GM18951 (cell line): ENCODE data around the gene CD209.

ENCODE experiments used
- POLR2A ChIP-seq: IDR thresholded peaks from 4 replicates; pipeline ENCODE4 v1.6.1; 2011; ENCODE audit warnings: mild to moderate bottlenecking; ENCODE audit not compliant: insufficient read length, insufficient read depth; ENCODE audit errors: extremely low read depth
- in situ Hi-C: fragments of 300-500 bp; cut with MboI; formaldehyde crosslinking; loops from one replicate; pipeline ENCODE4 v1.12.0; 2022; ENCODE audit warnings: low sequenced_read_pairs, mixed read lengths, inconsistent platforms; ENCODE audit not compliant: unreplicated experiment

The CD209 gene

DNA sequence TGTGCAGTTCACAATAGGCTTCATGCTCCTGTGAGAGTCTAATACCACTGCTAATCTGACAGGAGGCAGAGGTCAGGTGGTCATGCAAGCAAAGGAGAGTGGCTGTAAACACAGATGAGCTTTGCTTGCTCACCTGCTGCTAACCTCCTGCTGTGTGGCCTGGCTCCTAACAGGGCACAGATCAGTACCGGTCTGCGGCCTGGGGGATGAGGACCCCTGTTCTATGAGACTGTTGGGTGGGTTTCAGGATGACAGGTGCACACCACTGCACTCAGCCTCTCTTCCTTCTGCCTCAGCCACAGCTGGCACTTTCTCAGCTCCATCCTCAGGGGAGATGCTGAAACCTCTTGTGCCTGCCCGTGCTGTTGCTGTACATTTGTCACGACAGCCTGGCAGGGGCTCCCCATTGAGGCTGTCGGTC lies 25.1 kb downstream of the CD209 start:
- no peak for TF ChIP-seq POLR2A
- in situ Hi-C loops: no loop called here

DNA sequence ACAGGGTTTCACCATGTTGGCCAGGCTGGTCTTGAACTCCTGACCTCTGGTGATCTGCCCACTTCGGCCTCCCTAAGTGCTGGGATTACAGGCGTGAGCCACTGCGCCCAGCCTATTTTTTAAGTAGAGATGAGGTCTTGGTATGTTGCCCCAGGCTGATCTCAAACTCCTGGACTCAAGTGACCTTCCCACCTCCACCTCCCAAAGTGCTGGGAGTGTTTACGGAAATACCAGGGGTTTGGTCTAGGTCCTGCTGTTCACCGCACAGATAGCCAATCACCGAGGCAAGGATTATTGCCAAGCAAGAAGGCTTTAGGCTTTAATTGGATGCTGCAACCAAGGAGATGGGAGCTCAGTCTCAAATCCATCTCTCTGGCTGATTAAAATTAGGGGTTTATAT lies 27.0 kb downstream of the CD209 start:
- in situ Hi-C loops: no loop called here
- TF ChIP-seq POLR2A: no peak

DNA sequence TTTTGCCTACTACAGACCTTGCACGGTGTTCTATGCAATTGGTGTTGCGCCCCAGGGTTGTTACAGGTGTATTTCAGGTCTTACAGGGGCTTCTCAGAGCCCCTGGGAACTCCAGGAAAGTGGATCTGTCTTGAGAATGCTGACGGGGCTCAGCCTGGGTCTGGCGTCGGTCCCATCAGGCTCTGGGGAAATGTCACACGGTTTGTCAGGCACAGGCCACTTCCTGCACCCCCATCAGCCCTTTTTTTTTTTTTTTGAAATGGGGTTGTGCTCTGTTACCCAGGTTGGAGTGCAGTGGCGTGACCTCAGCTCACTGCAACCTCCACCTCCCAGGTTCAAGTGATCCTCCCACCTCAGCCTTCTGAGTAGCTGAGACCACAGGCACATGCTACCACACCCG lies 28.7 kb downstream of the CD209 start:
- TF ChIP-seq POLR2A: no peak
- in situ Hi-C loops: no loop called here

DNA sequence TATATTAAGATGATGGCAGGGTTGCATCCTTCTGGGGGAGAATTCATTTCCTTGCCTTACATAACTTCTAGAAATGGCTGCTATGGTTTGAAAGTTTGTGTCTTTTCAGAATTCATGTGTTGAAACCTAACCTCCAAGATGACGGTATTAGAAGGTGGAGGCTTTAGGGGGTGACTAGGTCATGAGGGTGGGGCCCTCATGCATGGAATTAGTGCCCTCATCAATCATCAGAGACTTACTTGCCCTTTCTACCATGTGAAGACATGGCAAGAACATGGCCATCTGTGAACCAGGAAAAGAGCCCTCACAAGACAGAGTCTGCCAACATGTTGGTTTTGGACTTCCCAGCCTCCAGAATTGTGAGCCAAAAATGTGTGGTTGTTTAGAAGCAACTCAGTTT lies 30.6 kb downstream of the CD209 start:
- in situ Hi-C loops: no loop called here
- TF ChIP-seq POLR2A: no peak

DNA sequence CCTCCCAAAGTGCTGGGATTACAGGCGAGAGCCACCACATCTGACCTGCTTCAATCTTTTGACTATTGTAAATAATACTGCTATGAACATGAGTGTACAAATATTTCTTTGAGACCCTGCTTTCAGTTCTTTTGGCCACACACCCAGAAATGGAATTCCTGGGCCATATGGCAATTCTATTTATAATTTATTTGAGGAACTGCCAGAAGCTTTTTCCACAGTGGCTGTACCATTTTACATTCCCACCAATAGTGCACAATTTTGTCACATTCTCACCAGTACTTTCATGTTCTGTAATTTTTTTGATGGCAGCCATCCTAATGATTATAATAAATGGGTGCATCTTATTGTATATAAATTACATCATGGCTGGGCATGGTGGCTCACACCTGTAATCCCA lies 31.7 kb downstream of the CD209 start:
- no peak for TF ChIP-seq POLR2A
- in situ Hi-C loops: no loop called here

DNA sequence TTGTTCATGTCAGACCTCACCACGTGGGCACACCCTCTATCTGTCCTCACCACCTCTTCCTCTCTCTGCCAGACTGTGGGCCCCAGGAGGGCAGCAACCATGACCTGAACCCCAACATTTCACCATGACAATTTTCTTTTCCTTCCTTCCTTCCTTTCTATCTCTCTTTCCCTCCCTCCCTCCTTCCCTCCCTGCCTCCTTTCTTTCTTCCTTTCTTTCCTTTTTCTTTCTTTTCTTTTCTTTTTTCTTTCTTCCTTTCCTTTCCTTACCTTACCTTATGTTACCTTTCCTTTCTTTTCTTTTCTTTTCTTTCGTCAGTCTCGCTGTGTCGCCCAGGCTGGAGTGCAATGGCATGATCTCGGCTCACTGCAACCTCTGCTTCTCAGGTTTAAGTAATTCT lies 36.7 kb downstream of the CD209 start:
- no peak for TF ChIP-seq POLR2A
- in situ Hi-C loops: no loop called here

DNA sequence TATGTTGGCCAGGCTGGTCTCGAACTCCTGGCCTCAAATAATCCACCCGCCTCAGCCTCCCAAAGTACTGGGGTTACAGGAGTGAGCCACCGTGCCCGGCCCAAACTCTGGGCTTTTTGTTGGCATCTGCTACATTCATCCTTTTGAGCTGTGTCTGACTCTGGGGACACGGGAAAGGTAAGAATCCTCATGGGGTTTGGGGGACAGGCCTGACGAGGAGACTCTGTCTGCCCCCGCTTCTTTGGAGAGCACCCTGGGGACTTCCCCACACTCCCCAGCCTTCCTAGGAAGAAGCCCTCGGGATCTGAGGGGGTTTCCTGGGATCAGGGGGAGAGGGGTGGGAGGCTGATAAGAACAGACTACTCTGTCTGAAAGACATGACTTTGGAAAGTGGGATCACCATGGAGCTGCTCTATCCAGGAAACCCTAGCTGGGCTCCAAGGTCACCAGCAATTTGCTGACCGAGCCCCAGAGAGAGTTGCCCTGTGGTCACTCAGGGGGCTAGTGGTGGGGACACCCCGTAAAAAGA lies 37.3 kb downstream of the CD209 start:
- no peak for TF ChIP-seq POLR2A
- in situ Hi-C loops: no loop called here

DNA sequence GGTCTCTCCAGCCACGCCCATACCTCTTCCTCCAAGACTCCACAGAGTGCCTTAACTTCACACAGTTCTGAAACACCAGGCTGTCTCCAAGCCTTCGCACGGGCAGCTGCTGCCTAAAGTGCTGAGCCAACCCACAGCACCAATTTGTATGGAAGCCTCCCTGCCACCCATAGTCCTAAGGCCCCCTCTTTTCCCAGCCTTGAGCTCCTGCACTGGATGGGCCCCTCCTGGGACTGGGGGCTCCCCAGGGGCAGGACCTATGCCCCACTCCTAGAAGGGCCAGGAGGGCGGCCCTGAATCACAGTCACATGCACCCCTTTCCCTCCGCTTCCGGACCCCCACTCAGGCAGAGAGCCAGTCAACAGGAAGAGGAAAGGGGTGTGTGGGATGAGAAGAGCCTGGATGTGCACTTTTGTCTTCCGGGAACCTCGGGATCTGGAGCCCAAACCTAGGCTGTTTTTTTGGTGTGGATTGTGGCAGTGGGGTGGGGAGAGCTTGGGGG lies 40.3 kb downstream of the CD209 start:
- no peak for TF ChIP-seq POLR2A
- in situ Hi-C loops: no loop called here

DNA sequence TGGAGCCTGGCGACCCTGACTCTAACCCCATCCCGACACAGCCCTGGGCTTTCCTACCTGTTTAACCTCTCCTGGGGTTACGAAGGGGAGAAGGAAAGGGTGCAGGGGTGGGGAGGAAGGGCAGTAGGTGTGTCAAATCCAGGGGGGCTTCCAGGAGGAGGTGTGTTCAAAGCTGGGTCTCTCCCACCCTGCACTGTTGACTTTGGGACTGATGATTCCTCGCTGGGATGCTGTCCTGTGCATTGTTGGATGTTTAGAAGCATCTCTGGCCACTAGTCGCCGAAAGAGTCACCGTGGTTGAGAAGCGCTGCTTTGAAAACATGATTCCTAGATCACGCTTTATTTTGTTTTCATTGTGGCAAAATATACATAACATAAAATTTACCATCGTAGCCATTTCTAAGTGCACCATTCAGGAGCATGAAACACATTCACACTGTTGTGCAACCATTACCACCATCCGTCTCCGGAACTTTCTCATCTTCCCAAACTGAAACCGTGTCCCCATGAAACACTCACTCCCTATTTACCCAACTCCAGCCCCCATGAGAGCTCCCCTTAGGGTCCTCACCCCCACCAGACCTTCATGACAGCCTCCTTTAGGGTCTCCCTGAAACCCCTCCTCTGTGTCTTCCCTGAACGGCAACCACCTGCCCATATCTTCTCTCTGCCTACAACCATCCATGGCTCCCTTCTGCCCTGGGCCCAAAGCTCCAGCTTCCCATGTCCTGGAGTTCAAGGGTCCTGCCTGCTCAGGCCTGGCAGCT lies 41.0 kb downstream of the CD209 start:
- TF ChIP-seq POLR2A: no peak
- in situ Hi-C loops: no loop called here

DNA sequence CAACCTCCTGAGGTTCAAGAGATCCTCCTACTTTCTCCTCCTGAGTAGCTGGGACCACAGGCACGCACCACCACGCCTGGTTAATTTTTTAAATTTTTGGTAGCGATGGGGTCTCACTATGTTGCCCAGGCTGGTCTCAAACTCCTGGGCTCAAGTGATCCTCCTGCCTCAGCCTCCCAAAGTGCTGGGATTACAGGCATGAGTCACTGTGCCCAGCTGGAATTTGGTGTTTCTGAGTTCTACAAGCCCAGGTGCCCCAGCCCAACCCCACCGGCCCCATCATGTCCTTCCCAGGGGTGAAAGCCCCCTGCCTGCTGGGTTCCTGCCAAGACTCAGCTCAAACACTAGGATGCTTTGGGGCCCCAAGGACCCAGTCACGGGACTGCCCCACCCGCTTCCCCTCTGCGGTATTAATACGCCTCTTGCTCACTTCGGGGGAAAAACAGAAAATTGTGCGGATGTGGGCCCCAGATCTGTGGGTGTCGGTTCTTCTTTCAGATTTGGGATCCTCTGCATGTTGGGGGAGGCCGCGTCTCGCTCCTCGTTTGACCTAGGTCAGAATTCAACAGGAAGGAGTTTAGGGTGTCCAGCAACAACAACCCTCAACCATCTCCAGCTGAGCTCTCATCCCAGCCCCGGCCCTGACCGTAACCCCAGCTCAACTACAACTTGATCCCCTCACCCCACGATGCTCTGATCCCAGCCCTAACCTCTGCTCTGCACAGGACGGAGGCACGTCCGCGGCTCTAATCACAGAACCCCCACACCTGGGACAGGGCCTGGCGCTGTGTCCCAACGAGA lies 41.7 kb downstream of the CD209 start:
- in situ Hi-C loops: no loop called here
- peak; percentile 35 for TF ChIP-seq POLR2A

DNA sequence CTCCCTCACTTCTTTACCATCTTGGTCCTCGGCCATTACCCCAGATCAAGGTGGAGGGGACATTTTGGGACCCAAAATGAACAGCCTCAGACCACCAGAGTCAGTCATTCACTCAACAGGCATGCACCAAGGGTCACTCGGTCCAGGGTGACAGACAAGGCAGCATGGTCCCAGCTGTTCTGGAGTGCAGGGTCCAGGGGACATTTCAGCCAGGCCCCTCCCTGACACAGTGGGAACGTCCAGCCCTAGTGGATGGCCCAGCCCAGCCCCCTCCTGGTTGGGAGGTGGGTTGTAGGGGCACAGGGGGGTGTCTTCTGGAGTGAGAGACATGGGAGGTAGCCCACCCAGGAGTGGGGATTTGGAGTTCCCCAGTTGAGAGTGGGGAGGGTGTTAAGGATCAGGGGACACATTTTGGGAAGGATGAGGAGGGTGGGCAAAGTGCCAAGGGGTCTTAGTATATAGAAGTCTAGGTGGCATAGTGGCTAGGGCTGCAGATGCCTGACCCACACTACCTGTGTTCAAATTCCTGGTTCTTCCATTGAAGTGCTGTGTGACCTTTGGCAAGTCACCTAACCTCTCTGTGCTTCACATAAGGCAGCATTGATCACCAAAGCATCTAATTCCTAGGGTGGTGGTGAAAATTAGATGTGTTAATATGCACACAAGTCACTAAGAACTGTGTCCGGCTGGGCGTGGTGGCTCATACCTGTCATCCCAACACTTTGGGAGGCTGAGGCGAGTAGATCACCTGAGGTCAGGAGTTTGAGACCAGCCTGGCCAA lies 42.9 kb downstream of the CD209 start:
- no peak for TF ChIP-seq POLR2A
- in situ Hi-C loops: no loop called here

DNA sequence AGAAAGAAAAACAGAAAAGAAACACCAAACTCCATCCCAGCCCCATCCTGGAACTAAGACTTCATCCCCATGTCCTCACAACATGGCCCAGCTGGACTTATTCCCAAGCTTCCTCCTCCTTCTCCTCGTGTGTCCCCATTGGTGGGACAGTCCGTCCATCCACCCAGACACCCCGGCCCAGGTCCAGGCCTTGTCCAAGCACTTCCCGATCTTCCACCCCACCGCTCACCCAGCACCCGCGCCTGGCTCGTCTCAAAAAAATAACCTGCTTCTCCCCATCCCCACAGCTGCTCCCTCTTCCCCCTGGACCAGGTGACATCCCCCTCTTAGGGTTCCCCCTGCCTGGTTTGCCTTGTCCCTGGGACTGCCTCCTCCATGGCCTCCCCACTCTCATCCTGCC lies 44.0 kb downstream of the CD209 start:
- in situ Hi-C loops: no loop called here
- TF ChIP-seq POLR2A: no peak
